GM10847 (cell line): ENCODE results near the gene ARL5C.
A peak's percentile ranks its signal among the peaks of the same experiment; 100 is the strongest.

Source experiments
- POLR2A ChIP-seq: IDR thresholded peaks from 2 replicates; pipeline ENCODE4 v1.6.1; 2011; ENCODE audit not compliant: insufficient read length; ENCODE audit errors: extremely low read depth

ARL5C gene

GRCh38 chr17:39165841-39166349 is at the start of gene ARL5C:
TSS of gene ARL5C (minus strand) at chr17:39166161. CDS start at chr17:39165760, 401 bp downstream.
- no peak for TF ChIP-seq POLR2A

GRCh38 chr17:39213852-39214251 is 47.9 kb upstream of the ARL5C start:
- no peak for TF ChIP-seq POLR2A

GRCh38 chr17:39212841-39213480 is 47.0 kb upstream of the ARL5C start:
- TF ChIP-seq POLR2A, result no peak

DNA sequence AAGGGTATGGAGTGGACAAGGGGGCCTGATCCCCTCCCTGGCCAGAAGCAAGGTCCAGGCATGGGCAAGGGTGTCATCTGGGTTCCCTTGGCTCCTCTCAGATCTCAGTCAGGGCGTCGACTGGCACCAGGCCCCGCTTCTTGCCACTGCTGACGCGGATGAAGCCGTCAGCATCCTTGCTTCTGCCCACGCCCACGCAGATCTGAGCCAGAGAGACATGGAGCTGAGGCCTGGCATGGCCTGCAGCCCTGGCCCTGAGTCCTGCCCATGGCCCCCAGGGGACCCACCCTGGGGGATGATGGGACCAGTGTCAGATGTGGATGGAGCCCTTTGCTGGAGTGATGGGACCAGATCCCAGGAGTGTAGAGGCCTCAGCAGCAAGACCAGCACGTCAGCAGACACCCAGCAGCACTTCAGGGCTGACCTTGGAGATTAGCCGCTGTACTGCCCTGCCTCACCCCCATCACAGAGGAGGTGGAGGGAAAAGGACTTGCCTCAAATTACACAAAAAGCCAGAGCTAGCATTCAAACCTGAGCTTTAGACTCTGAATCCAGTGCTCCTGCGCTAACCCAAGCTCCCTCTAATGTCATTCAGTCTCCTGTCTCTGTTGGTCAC is 46.3 kb upstream of the ARL5C start:
- no peak for TF ChIP-seq POLR2A

DNA sequence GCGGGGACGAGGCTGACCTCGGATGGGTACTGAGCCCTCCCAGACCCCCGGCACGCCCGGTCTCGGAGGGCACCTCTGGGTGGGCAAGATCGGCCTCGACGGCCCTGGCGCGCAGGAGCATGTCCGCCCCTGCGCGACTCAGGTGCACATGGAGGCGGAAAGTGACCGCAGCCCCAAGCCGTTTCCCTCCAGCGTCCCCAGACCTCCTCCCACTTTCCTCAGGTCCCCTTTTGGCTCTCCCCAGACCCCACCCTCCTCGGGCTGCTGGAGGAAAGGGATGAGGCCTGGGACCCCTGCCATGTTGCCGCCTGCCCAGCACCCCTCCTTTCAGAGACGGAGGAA is 44.1 kb upstream of the ARL5C start:
- no peak for TF ChIP-seq POLR2A

DNA sequence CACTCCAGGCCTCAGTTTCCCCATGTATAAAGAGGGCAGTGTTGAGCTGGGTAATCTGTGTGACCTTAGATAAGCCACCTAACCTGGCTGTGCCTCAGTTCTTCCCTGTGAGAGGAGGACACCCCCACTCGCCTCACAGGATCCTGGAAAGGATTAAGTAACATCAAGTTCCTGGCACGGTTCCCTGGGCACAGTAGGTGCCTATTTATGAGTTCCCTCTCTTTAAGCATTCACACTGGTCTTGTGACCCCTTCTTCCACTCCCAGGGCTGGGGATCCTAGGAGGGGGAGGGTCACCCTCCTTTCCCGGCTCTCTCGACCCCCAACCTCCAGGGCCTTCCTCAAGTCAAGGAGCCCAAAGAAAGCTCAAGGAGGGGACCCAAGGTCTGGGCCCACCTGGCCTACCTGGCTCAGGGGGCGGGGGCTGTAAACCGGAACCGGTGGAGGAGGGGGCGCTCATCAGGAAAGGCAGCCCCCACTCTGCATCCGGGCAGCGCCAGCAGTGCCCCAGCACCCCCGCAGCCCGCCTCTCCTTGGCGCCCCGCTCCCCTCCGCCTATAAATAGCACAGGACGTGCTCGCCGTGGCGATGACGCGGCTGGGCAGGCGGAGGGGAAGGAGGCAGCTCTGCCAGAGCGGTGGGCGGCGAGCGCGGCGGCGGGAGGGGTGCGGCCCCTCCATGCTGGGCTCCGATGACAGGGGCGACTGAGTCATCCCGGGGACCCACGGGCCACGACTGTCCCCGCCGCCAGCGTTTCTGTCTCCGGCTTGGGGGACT is 43.5 kb upstream of the ARL5C start:
- no peak for TF ChIP-seq POLR2A

GRCh38 chr17:39208893-39209292 is 42.9 kb upstream of the ARL5C start:
- TF ChIP-seq POLR2A, result no peak

- no peak for TF ChIP-seq POLR2A
Observed at GRCh38 chr17:39208136-39208535, 42.2 kb upstream of the ARL5C start.

DNA sequence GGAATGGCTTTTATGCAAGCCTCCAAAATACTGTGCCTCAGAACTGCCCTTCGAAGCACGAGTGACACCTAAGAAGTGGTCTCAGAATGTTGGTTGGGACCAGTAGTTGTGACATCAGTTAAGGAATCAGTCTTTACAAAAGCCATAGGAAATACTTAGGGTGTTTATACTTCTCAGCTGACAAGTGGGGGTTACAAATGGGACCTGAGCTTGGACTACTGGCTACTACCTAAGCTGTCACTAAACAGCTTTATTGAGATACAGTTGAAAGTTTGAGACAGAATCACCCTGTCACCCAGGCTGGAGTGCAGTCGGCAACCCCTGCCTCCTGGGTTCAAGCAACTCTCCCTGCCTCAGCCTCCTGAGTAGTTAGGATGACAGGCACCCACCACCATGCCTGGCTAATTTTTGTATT is 39.2 kb upstream of the ARL5C start:
- TF ChIP-seq POLR2A, result no peak

- no peak for TF ChIP-seq POLR2A
Observed at GRCh38 chr17:39204245-39204644, 38.3 kb upstream of the ARL5C start.

DNA sequence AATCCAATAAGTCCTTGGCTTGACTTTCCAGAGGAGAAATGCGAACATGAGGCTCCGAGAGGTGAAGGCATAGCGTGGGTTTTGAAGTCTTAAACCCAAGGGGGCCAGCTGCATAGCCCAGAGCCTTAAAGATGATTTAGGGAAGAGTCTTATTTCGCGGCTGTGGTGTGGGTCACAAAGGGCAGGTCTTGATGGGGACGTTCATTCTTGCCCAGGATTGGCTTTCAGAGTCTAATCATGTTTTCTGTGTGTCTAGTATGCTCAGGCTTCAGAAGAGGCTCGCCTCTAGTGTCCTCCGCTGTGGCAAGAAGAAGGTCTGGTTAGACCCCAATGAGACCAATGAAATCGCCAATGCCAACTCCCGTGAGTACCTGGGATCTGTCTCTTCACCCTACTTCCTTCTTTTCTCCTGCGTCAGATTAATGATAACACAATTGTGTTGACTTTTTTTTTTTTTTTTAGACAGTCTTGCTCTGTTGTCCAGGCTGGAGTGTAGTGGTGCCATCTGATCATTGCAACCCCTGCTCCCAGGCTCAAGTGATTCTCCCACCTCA is 35.1 kb upstream of the ARL5C start:
- no peak for TF ChIP-seq POLR2A

- peak; percentile 97 for TF ChIP-seq POLR2A
Observed at GRCh38 chr17:39200070-39200879, 34.3 kb upstream of the ARL5C start, which contains the start of gene RPL19. TSS of gene RPL19 (plus strand) at chr17:39200283. CDS start at chr17:39200345, 62 bp downstream.

GRCh38 chr17:39199820-39200069 is 33.8 kb upstream of the ARL5C start:
- TF ChIP-seq POLR2A, result no peak

DNA sequence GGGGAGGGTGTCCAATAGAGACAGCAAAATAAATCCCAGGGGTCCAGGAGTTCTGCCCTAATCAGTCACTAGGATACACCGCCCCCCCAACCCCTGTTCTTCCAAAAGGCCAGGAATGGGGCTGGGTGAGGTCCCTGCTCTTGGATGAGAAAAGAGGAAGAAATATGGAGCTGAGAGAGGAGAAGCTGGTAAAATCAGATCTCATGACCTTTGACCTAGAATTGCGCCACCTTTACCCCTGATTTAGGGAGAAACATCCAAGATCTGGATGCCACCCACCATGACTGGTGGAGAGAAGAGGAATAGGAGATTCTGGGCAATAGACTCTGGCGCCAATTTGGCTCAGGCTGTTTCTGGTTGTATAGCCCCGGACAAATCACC is 32.2 kb upstream of the ARL5C start:
- TF ChIP-seq POLR2A, result no peak
